ENCODE data around the gene CNTNAP3. TPM values are rescaled to one million over a fixed set of nuclear protein-coding genes. Genes with fewer than 3 reads are reported as not detected.
"Not testable (repeated sequence)": the region's sequence is repeated elsewhere in the genome, so short reads cannot be mapped to it uniquely, and the experiment has no call there.

The CNTNAP3 gene
- total RNA-seq (2021; fragmentation: NEBNext Ultra II Directional; extraction: Animal tissue kit (Norgen Biotek cat#: 25700)): 5.1 and 9.0 TPM in 2 replicates
- 2.8 and 5.9 TPM in 2 replicates for polyA plus RNA-seq (2011; rRNA removed)
- 6.9 TPM for polyA plus RNA-seq (2011; cell fraction: cytosol; rRNA removed)
- 24.2 TPM for polyA plus RNA-seq (2011; cell fraction: nucleus; rRNA removed)
- polyA plus RNA-seq (2012, experiment 1 of 2): 4.0 to 5.4 TPM (median 4.4 TPM) in 4 replicates
- 0.71 TPM for polyA plus RNA-seq (2012, experiment 2 of 2)
- 4.3 TPM for polyA plus RNA-seq (2013, experiment 1 of 2)
- 4.0 TPM for polyA plus RNA-seq (2013, experiment 2 of 2)
- 16.1 and 26.8 TPM in 2 replicates for polyA minus RNA-seq (2011; rRNA and poly(A)+ RNA removed)
- 8.6 TPM for polyA minus RNA-seq (2011; cell fraction: cytosol; rRNA and poly(A)+ RNA removed)
- 36.0 TPM for polyA minus RNA-seq (2011; cell fraction: nucleus; rRNA and poly(A)+ RNA removed)
- long read RNA-seq, experiment 1, partial matches to known transcripts: 2 of 5 reads
- long read RNA-seq, experiment 1, other reads (novel, unspliced or antisense): 3 of 5 reads
- long read RNA-seq, experiment 2, partial matches to known transcripts: 1 of 3 reads
- long read RNA-seq, experiment 2, other reads (novel, unspliced or antisense): 2 of 3 reads

DNA sequence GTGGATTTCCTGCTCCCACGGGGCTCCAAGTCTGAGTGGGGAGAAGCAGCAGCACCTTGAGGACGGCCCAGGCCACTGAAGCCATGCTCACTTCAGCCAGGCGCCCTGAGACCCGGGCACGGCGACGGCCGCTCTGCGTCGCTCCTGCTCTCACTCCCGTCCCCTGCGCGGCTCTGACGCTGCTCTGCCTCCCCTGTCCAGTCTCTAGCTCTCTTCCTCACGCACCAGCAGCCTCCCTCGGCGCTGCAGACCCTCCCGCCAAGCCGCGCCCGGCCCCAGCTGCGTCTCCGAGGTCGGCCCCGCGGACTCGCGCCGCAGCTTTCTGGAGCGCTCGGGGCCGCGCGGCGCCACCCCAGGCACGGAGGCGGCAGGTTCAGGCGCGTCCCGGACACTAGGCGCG, at the start of gene CNTNAP3:
TSS of gene CNTNAP3 (minus strand) at position 188 of the 400 bp plus-strand sequence. CDS start at position 85, 103 bp downstream.
- H3K79me1 ChIP-seq (ENCODE audit: low read depth, low read length); DNase-seq (ENCODE audit: low read depth in 1 of 2, low spot score in 2 of 2): not testable (repeated sequence)

More for the DNA sequence above, at the start of gene CNTNAP3:
- H3K4me1 ChIP-seq (replicated peaks in 1 of 4; ENCODE audit: control insufficient read depth in 3 of 4, insufficient read depth in 4 of 4, low read length in 3 of 4); H2AFZ ChIP-seq (ENCODE audit: low read length); H3K9ac ChIP-seq (replicated peaks in 1 of 4; ENCODE audit: extremely low read depth in 1 of 4, low read depth in 3 of 4, low read length in 3 of 4); H3K18ac ChIP-seq (ENCODE audit: extremely low read depth, low read length); H4K8ac ChIP-seq (ENCODE audit: extremely low read depth, insufficient read depth, low read length); H3K27me3 ChIP-seq (replicated peaks in 1 of 4; ENCODE audit: control insufficient read depth in 3 of 4, extremely low read depth in 1 of 4, insufficient read depth in 3 of 4, low read length in 3 of 4); H3K23ac ChIP-seq (ENCODE audit: insufficient read length); POLR2A ChIA-PET (ENCODE audit: partially characterized antibody); H4K5ac ChIP-seq (ENCODE audit: insufficient read length, low read depth, low read length); FAIRE-seq; H3K14ac ChIP-seq (ENCODE audit: insufficient read length); H3K4me3 ChIP-seq (ENCODE audit: extremely low read depth in 1 of 4, insufficient read depth in 2 of 4, low read depth in 3 of 4, low read length in 4 of 4); H3K27ac ChIP-seq (ENCODE audit: low read depth, low read length); H3K56ac ChIP-seq (replicated peaks; ENCODE audit: insufficient read length, low read depth, low read length); H3K79me2 ChIP-seq (ENCODE audit: control insufficient read depth in 1 of 2, insufficient read depth in 2 of 2, low read length in 2 of 2); H2BK20ac ChIP-seq (ENCODE audit: low read length); H3K4ac ChIP-seq (replicated peaks; ENCODE audit: insufficient read length, low read depth, low read length); H4K91ac ChIP-seq (replicated peaks; ENCODE audit: insufficient read length, low read length); H2AK5ac ChIP-seq (ENCODE audit: low read depth, low read length); H2BK15ac ChIP-seq (ENCODE audit: low read length); H3K4me2 ChIP-seq (ENCODE audit: insufficient read depth in 1 of 2, low read depth in 2 of 2, low read length in 2 of 2); H3K23me2 ChIP-seq (ENCODE audit: low read depth, low read length); H3K36me3 ChIP-seq (ENCODE audit: control insufficient read depth in 2 of 4, insufficient read depth in 4 of 4, low read length in 3 of 4); H2BK5ac ChIP-seq (ENCODE audit: low read depth, low read length); H4K20me1 ChIP-seq (replicated peaks in 1 of 2; ENCODE audit: control insufficient read depth in 1 of 2, insufficient read depth in 2 of 2, low read length in 2 of 2); H3K9me3 ChIP-seq (ENCODE audit: insufficient read depth in 2 of 2, low read depth in 1 of 2, low read length in 1 of 2); H2BK120ac ChIP-seq (replicated peaks; ENCODE audit: low read depth, low read length); CTCF ChIA-PET (ENCODE audit: partially characterized antibody); H2BK12ac ChIP-seq (ENCODE audit: low read depth, low read length): not testable (repeated sequence)
- WGBS, 2 experiments (ENCODE audit: extremely low coverage in 1 of 2, insufficient coverage in 1 of 2, insufficient read length in 1 of 2, insufficient replicate concordance in 2 of 2, low coverage in 1 of 2, low lambda C conversion rate in 2 of 2, missing lambda C conversion rate in 1 of 2): no CpG with 5 or more reads among the region's 42 CpGs

Measured in H1 (cell line).